H1 (cell line): ENCODE measurements around the gene PGBD5. TPM values are rescaled to one million over a fixed set of nuclear protein-coding genes. Genes with fewer than 3 reads are reported as not detected.

Experiments used
- CTCF ChIA-PET: fragments of 300-600 bp; sonication (Branson Sonifier 250); formaldehyde crosslinking; loops from one replicate; lab custom pipeline; 2021; ENCODE audit not compliant: partially characterized antibody; lab: Charles Lee
- POLR2A ChIA-PET: fragments of 300-600 bp; sonication (Branson Sonifier 250); formaldehyde crosslinking; loops from one replicate; lab custom pipeline; 2021; ENCODE audit warnings: inconsistent platforms; ENCODE audit not compliant: partially characterized antibody; lab: Charles Lee
- DNase-seq, 2 experiments: peaks; one replicate each; pipeline versions ENCODE4 v3.0.0 to v3.0.0-alpha.2; 2010 to 2022; ENCODE audit warnings: low spot score in 2 of 2, low read depth in 1 of 2, mixed read lengths in 1 of 2
- FAIRE-seq: peaks from 2 replicates; lab custom pipeline; 2011; peaks lifted over from hg19 to GRCh38; lab: Jason Lieb, UNC
- H2AFZ ChIP-seq: 2 replicates; pipeline ENCODE4 v1.8.1; 2012; ENCODE audit warnings: low read length, inconsistent platforms
- H2AK5ac ChIP-seq: 2 replicates; pipeline ENCODE4 v1.6.1; 2013; ENCODE audit warnings: low read depth, low read length
- H2BK120ac ChIP-seq: replicated peaks from 2 replicates; pipeline ENCODE3; 2013; ENCODE audit warnings: low read depth, low read length, inconsistent platforms
- H2BK12ac ChIP-seq: 2 replicates; pipeline ENCODE4 v1.6.1; 2013; ENCODE audit warnings: low read depth, low read length
- H2BK15ac ChIP-seq: 2 replicates; pipeline ENCODE4 v1.6.1; 2013; ENCODE audit warnings: low read length
- H2BK20ac ChIP-seq: 2 replicates; pipeline ENCODE4 v1.6.1; 2013; ENCODE audit warnings: low read length
- H2BK5ac ChIP-seq: 2 replicates; pipeline ENCODE4 v1.6.1; 2013; ENCODE audit warnings: low read depth, low read length
- H3K14ac ChIP-seq: 2 replicates; pipeline ENCODE4 v1.6.1; 2013; ENCODE audit warnings: inconsistent platforms; ENCODE audit not compliant: insufficient read length
- H3K18ac ChIP-seq: 2 replicates; pipeline ENCODE4 v1.6.1; 2013; ENCODE audit warnings: low read length; ENCODE audit errors: extremely low read depth
- H3K23ac ChIP-seq: 2 replicates; pipeline ENCODE4 v1.6.1; 2013; ENCODE audit warnings: inconsistent platforms; ENCODE audit not compliant: insufficient read length
- H3K23me2 ChIP-seq: 2 replicates; pipeline ENCODE4 v1.6.1; 2013; ENCODE audit warnings: low read depth, low read length
- H3K27ac ChIP-seq: 2 replicates; pipeline ENCODE4 v1.6.1; 2011; ENCODE audit warnings: low read depth, low read length, inconsistent platforms
- H3K27me3 ChIP-seq, 4 experiments: replicated peaks in 1 of 4; 1 replicate in 1 of 4; 2 replicates in 3 of 4; pipeline versions ENCODE4 v1.6.1 to v1.8.1; 2011 to 2013; ENCODE audit warnings: low read length in 3 of 4, mild to moderate bottlenecking in 3 of 4, inconsistent platforms in 2 of 4, mixed read lengths in 2 of 4, moderate library complexity in 1 of 4; ENCODE audit not compliant: control insufficient read depth in 3 of 4, insufficient read depth in 3 of 4; ENCODE audit errors: extremely low read depth in 1 of 4
- H3K36me3 ChIP-seq, 4 experiments: 2 replicates each; pipeline versions ENCODE4 v1.6.1 to v1.8.1; 2011 to 2013; ENCODE audit warnings: mild to moderate bottlenecking in 4 of 4, low read length in 3 of 4, moderate library complexity in 2 of 4, control low read depth in 1 of 4, inconsistent platforms in 1 of 4; ENCODE audit not compliant: insufficient read depth in 4 of 4, control insufficient read depth in 2 of 4
- H3K4ac ChIP-seq: replicated peaks from 2 replicates; pipeline ENCODE3; 2013; ENCODE audit warnings: low read length, low read depth, mixed read lengths, inconsistent platforms; ENCODE audit not compliant: insufficient read length
- H3K4me1 ChIP-seq, 4 experiments: replicated peaks in 1 of 4; 1 replicate in 1 of 4; 2 replicates in 3 of 4; pipeline versions ENCODE4 v1.6.1 to v1.8.1; 2011 to 2013; ENCODE audit warnings: low read length in 3 of 4, inconsistent platforms in 2 of 4, mixed read lengths in 1 of 4; ENCODE audit not compliant: insufficient read depth in 4 of 4, control insufficient read depth in 3 of 4
- H3K4me2 ChIP-seq, 2 experiments: 2 replicates each; pipeline versions ENCODE4 v1.6.1 to v1.8.1; 2011 to 2013; ENCODE audit warnings: low read depth in 2 of 2, low read length in 2 of 2, control low read depth in 1 of 2, inconsistent platforms in 1 of 2, mild to moderate bottlenecking in 1 of 2; ENCODE audit not compliant: insufficient read depth in 1 of 2
- H3K4me3 ChIP-seq, 4 experiments: fragments of 200-600, 300-600 bp in 1 of 4; sonication (generic), shearing (Covaris generic), sonication (Bioruptor Twin) in 1 of 4; 2 replicates each; pipeline versions ENCODE4 v1.5.1 to v1.8.1; 2011 to 2016; ENCODE audit warnings: low read length in 4 of 4, low read depth in 3 of 4, control low read depth in 2 of 4, inconsistent platforms in 2 of 4, mild to moderate bottlenecking in 2 of 4, mixed read lengths in 1 of 4, moderate library complexity in 1 of 4; ENCODE audit not compliant: insufficient read depth in 2 of 4; ENCODE audit errors: extremely low read depth in 1 of 4
- H3K56ac ChIP-seq: replicated peaks from 2 replicates; pipeline ENCODE3; 2013; ENCODE audit warnings: low read depth, mild to moderate bottlenecking, mixed read lengths, low read length, inconsistent platforms; ENCODE audit not compliant: insufficient read length
- H3K79me1 ChIP-seq: 2 replicates; pipeline ENCODE4 v1.6.1; 2013; ENCODE audit warnings: low read depth, low read length, control low read depth
- H3K79me2 ChIP-seq, 2 experiments: 2 replicates each; pipeline versions ENCODE4 v1.6.1 to v1.8.1; 2012 to 2013; ENCODE audit warnings: low read length in 2 of 2, mild to moderate bottlenecking in 2 of 2, inconsistent platforms in 1 of 2; ENCODE audit not compliant: insufficient read depth in 2 of 2, control insufficient read depth in 1 of 2
- H3K9ac ChIP-seq, 4 experiments: replicated peaks in 1 of 4; 1 replicate in 1 of 4; 2 replicates in 3 of 4; pipeline versions ENCODE4 v1.6.1 to v1.8.1; 2011 to 2013; ENCODE audit warnings: low read depth in 3 of 4, low read length in 3 of 4, control low read depth in 2 of 4, mild to moderate bottlenecking in 2 of 4, moderate library complexity in 2 of 4, inconsistent platforms in 1 of 4; ENCODE audit errors: extremely low read depth in 1 of 4
- H3K9me3 ChIP-seq, 2 experiments: 2 replicates each; pipeline versions ENCODE4 v1.6.1 to v1.8.1; 2012 to 2013; ENCODE audit warnings: mild to moderate bottlenecking in 2 of 2, moderate library complexity in 2 of 2, control low read depth in 1 of 2, inconsistent platforms in 1 of 2, low read depth in 1 of 2, low read length in 1 of 2, mixed read lengths in 1 of 2; ENCODE audit not compliant: insufficient read depth in 2 of 2
- H4K20me1 ChIP-seq, 2 experiments: replicated peaks in 1 of 2; 2 replicates each; pipeline versions ENCODE3 to v1.8.1; 2011 to 2013; ENCODE audit warnings: inconsistent platforms in 2 of 2, low read length in 2 of 2, mild to moderate bottlenecking in 1 of 2; ENCODE audit not compliant: insufficient read depth in 2 of 2, control insufficient read depth in 1 of 2
- H4K5ac ChIP-seq: 2 replicates; pipeline ENCODE4 v1.6.1; 2013; ENCODE audit warnings: low read length, low read depth, mixed read lengths, inconsistent platforms; ENCODE audit not compliant: insufficient read length
- H4K8ac ChIP-seq: 2 replicates; pipeline ENCODE4 v1.8.0; 2013; ENCODE audit warnings: mild to moderate bottlenecking, moderate library complexity, low read length, inconsistent platforms; ENCODE audit not compliant: insufficient read depth; ENCODE audit errors: extremely low read depth
- H4K91ac ChIP-seq: replicated peaks from 2 replicates; pipeline ENCODE3; 2013; ENCODE audit warnings: low read length, mixed read lengths, inconsistent platforms; ENCODE audit not compliant: insufficient read length
- CBX5 ChIP-seq: fragments of 300-800, 300-1000 bp; sonication (generic); IDR thresholded peaks from 2 replicates; pipeline ENCODE4 v1.7.1; 2016; ENCODE audit warnings: antibody characterized with exemption, low read length, low read depth
- CBX8 ChIP-seq: fragments of 300-800, 300-1000 bp; sonication (generic); IDR thresholded peaks from 2 replicates; pipeline ENCODE4 v1.7.1; 2016; ENCODE audit warnings: low read depth, low read length, borderline replicate concordance
- EGR1 ChIP-seq: IDR thresholded peaks from 2 replicates; pipeline ENCODE4 v1.6.1; 2011; ENCODE audit warnings: low read depth, low read length, borderline replicate concordance
- FOSL1 ChIP-seq: IDR thresholded peaks from 2 replicates; pipeline ENCODE4 v1.6.1; 2011; ENCODE audit warnings: mild to moderate bottlenecking, low read depth, low read length, moderate library complexity; ENCODE audit not compliant: insufficient read depth
- HDAC6 ChIP-seq: IDR thresholded peaks from one replicate; pipeline ENCODE4 v1.7.1; 2012; ENCODE audit warnings: low read depth, mild to moderate bottlenecking, inconsistent platforms, low read length, moderate library complexity
- JUN ChIP-seq: IDR thresholded peaks from 2 replicates; pipeline ENCODE4 v1.6.1; 2011; ENCODE audit warnings: low read depth, mild to moderate bottlenecking, improper control_type of control experiment, low read length
- NRF1 ChIP-seq: IDR thresholded peaks from 2 replicates; pipeline ENCODE4 v1.6.1; 2011; ENCODE audit warnings: mild to moderate bottlenecking, low read depth, low read length, improper control_type of control experiment
- POLR2A ChIP-seq, 2 experiments: IDR thresholded peaks; 1 replicate in 1 of 2; 2 replicates in 1 of 2; pipeline ENCODE4 v1.6.1; 2011; ENCODE audit warnings: low read depth in 2 of 2, low read length in 2 of 2, mild to moderate bottlenecking in 2 of 2; ENCODE audit errors: control extremely low read depth in 1 of 2
- POU5F1 ChIP-seq: IDR thresholded peaks from 2 replicates; pipeline ENCODE4 v1.6.1; 2011; ENCODE audit warnings: low read depth, mild to moderate bottlenecking, low read length, moderate library complexity
- SIRT6 ChIP-seq: IDR thresholded peaks from one replicate; pipeline ENCODE4 v1.7.1; 2012; ENCODE audit warnings: low read length, inconsistent platforms
- SUZ12 ChIP-seq: fragments of 200-600 bp; sonication (generic); IDR thresholded peaks from 2 replicates; pipeline ENCODE4 v1.6.1; 2012; ENCODE audit warnings: mild to moderate bottlenecking, inconsistent platforms, low read length, moderate library complexity, mixed read lengths
- TAF1 ChIP-seq: IDR thresholded peaks from 2 replicates; pipeline ENCODE4 v1.6.1; 2011; ENCODE audit warnings: mild to moderate bottlenecking, low read depth, low read length
- TBP ChIP-seq: IDR thresholded peaks from 2 replicates; pipeline ENCODE4 v1.6.1; 2011; ENCODE audit warnings: low read depth, low read length, improper control_type of control experiment
- TEAD4 ChIP-seq: IDR thresholded peaks from 2 replicates; pipeline ENCODE4 v1.6.1; 2012; ENCODE audit warnings: low read depth, low read length, inconsistent platforms, mixed read lengths
- WGBS, 2 experiments: shearing (Covaris generic) in 1 of 2; methylation state at CpG; one replicate each; pipeline versions ENCODE4 v1.1.6 to v1.1.7; 2013 to 2015; ENCODE audit warnings: low lambda C conversion rate in 2 of 2, mixed read lengths in 2 of 2, inconsistent platforms in 1 of 2, low coverage in 1 of 2, missing lambda C conversion rate in 1 of 2; ENCODE audit not compliant: insufficient replicate concordance in 2 of 2, insufficient coverage in 1 of 2, insufficient read length in 1 of 2; ENCODE audit errors: extremely low coverage in 1 of 2, missing lambda C conversion rate in 1 of 2; 5-methylcytosine and 5-hydroxymethylcytosine counted together
- polyA plus RNA-seq, 7 experiments: library from polyadenylated mRNA; depleted of rRNA in 3 of 7; stranded (reverse) in 5 of 7; unstranded in 2 of 7; fragments of >200 nt in 5 of 7; fragments of 200-250 nt in 2 of 7; gene quantifications; 1 replicate in 5 of 7; 2 replicates in 1 of 7; 4 replicates in 1 of 7; pipeline versions ENCODE4 v1.2.1 to v1.2.3, GENCODE V29; 2011 to 2013; ENCODE audit warnings: missing spikeins in 2 of 7, mixed read lengths in 2 of 7
- total RNA-seq: library from RNA; stranded (reverse); fragmentation: NEBNext Ultra II Directional; extraction: Animal tissue kit (Norgen Biotek cat#: 25700); gene quantifications from 2 replicates; pipeline ENCODE4 v1.2.1, GENCODE V29; 2021

Gene PGBD5
- total and polyA plus RNA-seq, 2 of the 8 experiments (the other 6 are each of a cell fraction or from before 2014, with no cell fraction given) = 16.3 to 18.4 TPM

DNA sequence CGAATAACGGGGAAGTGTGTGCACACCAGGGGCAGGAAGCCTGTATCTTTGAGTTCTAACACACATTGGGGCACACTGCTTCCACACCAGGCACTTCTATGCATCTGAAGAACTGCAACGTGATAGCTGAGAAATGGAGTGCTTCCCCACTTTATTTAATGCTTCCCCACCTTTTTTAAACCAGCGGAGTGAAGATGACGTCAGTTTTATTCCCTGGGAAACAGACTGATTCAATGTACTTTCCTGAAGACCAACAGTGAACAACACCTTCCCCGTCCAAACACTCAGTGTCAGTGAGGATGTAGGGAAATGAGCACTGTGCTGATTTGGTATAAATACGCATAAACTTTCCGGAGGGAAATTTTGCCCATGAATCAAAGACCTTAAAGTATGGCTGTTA, 87.1 kb downstream of the PGBD5 start:
- H2BK12ac ChIP-seq = no peak overlapping the region
- TF ChIP-seq SIRT6 (no peak), TAF1 (no peak), TBP (no peak), NRF1 (no peak), TEAD4 (no peak), EGR1 (no peak), POU5F1 (no peak), CBX5 (no peak), CBX8 (no peak), HDAC6 (no peak), JUN (no peak), POLR2A (IDR thresholded peaks at IDR 0.05; ENCODE audit: control extremely low read depth in 1 of 2, low read depth in 2 of 2, low read length in 2 of 2) (no peak), FOSL1 (no peak), SUZ12 (no peak)
- TF ChIP-seq, all 59 proteins: peak for 0
- 90% methylated on average over 8 of the region's 8 CpGs; no CpG with 5 or more reads in 1 of the 2 experiments for WGBS, 2 experiments
- Histone ChIP-seq H2BK20ac (no peak overlapping the region), H3K14ac (no peak overlapping the region), H3K23ac (no peak overlapping the region), H2BK120ac (no peak overlapping the region), H2BK15ac (no peak overlapping the region), H3K79me1 (no peaks in the 10 kb centered on the region), H3K4me3 (no peak overlapping the region), H3K27me3 (no peaks in the 10 kb centered on the region), H2BK5ac (no peak overlapping the region), H3K9me3 (no peaks in the 10 kb centered on the region), H3K18ac (no peak overlapping the region), H3K23me2 (peaks cover 3% of the 10 kb centered on the region; the same call in 1 of the 2 replicates), H3K56ac (no peak overlapping the region), H3K9ac (no peak overlapping the region), H4K20me1 (peaks cover 0 to 4% of the 10 kb centered on the region in 2 experiments), H3K4ac (no peak overlapping the region), H4K91ac (no peak overlapping the region), H4K8ac (no peak overlapping the region), H2AK5ac (no peak overlapping the region), H3K36me3 (peaks cover 0 to 3% (median 0%) of the 10 kb centered on the region in 4 experiments; a peak in 1 of 8 replicates), H3K79me2 (no peaks in the 10 kb centered on the region), H3K4me1 (peaks cover 0 to 3% (median 2%) of the 10 kb centered on the region in 4 experiments; a peak in 2 of 7 replicates), H3K27ac (no peak overlapping the region), H3K4me2 (no peak overlapping the region), H2AFZ (no peak overlapping the region), H4K5ac (no peak overlapping the region)
- no peak for FAIRE-seq
- no peak for DNase-seq
- CTCF ChIA-PET = no interaction called here
- POLR2A ChIA-PET = no interaction called here
